Activated CD4-positive, alpha-beta T cell treated with anti-CD3 and anti-CD28 coated beads, Interleukin-2, amount 50 U/mL, for 4 hours (primary cell): ENCODE results near the gene SDF4.
A peak's percentile ranks its signal among the peaks of the same experiment; 100 is the strongest.

ENCODE experiments used
- DNase-seq, 2 experiments: peaks; one replicate each; pipeline ENCODE4 v3.0.0-alpha.2; 2020

SDF4 gene

DNA sequence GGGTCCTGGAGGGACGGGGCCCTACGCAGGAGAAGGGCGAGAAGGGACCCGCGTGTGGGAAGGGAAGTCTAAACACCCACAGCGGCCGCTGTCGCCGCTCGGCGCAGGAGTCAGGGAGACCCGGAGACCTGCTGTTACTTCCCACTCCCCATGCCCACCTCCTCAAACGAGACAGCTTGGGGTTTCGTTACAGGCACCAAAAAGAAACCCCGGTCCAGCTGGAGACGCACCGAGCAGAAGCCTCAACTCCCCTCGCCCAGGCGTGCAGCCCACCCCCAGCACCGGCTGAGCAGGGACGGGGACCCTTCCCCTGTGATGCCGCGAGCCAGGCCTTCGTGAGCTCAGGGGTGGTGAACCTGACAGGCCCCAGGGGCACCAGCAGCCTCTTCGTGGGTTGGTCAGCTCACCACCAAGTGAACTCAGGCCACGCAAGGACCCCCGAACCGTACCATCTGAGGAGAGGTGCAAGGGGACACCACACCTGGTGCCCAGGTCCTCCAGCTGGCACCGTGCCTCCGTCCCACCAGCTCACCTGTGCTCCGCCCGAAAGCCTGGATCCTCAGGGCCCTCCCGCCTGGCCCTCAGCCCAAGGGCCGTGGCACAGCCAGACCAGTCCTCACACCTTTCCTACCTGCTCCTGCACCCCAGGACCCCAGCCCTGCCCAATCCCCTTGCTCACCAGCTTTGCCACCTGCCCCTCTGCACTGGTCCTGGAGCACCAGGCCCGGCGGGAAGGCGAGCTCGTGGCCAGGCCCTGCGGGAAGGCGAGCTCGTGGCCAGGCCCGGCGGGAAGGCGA, 5.0 kb downstream of the SDF4 start:
- DNase-seq = no peak

DNA sequence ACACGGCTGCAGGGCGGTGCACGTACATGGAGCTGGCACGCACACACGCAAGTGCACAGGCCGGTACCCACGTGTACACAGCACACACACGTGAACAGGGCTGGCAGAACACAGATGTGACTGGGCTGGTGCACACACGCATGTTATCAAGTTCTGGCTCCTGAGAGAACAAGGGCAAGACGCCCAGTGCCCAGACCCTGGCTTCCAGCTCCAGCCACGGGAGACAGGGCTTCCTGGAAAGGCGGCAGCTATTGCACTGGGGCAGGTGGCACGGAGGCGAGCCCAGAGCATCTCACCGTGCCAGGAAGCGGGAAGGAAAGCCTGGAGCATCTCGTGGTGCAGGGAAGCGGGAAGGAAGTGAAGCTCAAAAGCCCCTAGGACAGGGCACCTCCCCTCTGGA, 5.9 kb downstream of the SDF4 start:
- DNase-seq = no peak

DNA sequence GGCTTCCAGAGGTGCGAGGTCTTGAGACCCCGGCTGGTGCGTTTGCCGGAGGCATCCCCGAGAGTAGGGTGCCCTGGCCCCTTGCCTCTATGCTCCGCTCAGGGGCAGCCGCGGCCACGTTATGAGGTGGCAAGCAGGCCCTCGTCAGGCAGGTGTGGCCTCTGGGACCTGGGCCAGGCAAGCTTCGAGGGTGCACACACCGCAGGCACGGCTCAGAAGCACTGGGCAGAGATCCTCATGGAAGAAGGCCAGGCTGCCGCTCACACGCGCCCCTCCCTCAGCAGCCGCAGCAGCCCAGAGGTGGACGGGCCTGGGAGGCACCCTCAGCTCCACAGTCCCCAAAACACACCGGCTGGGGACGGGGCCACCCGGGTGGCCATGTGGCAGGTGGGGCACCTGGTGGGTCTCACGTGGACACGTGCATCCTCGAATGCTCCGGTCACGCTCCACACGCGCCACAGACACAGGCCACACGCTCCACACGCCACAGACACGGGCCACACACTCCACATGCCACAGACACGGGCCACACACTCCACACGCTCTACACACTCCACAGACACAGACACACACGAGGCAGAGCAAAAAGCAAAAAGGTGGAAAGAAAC, 6.5 kb downstream of the SDF4 start:
- DNase-seq = no peak

DNA sequence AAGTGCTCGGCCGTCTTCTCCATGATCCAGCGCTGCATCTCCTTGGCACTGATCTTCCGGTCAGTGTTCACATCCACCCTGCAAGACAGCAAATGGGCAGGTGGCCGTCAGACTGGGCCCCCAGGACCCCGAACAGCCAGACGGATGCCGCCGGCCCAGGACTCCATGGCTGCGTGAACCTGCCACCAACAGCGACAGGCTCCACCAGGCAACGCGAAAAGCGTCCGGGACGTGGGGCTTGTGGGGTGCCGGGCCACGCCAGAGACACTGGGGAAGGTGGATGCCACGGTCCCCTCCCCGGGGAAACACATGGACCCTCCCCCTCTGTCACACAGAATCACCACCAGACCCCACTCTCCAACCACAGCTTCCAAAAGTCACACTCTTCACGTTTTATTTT, 7.9 kb downstream of the SDF4 start:
- DNase-seq = no peak

DNA sequence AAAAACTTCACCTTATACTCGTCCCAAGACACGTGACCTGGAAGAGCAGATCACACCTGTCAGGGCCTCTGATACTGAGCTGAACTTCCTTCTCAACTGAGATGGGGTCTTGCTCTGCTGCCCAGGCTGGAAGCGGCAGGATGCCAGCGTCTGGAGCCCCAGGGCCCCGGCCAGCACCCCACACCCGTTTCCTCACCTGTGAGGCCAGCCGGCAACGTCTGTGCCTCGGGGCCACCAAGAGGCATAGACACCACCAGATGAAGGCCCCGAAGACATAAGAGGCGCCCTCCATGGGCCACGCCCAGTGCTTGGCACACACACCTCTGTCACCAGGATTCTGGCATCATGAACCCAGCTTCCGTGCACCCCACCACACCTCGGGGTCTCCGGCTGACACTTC, 8.5 kb downstream of the SDF4 start:
- no peak for DNase-seq

DNA sequence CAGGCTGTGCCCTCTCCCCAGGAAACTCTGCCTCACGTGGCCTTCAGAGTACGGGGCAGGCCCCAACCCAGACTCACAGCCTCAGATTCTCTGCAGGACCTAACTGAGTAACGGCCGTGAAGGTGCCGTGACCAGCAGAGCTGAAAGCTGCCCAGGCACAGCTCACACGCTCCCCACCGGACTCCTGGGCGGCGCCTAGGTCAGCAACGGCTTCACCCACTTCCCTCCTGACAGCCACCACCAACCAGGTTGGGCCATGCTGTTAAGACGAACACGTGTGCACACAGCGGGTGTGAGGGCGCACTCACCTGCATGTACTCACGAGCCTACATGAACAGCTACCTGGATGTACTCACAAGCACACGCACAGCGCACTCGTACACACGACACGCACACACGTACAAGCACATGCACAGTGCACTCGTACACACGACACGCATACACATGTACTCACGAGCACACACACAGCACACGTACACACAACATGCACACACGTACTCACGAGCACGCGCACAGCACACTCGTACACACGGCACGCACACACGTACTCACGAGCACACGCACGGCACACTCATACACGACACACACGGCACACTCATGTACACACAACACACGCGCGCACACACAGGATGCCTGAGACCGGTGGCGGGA, 9.1 kb downstream of the SDF4 start:
- DNase-seq = no peak

DNA sequence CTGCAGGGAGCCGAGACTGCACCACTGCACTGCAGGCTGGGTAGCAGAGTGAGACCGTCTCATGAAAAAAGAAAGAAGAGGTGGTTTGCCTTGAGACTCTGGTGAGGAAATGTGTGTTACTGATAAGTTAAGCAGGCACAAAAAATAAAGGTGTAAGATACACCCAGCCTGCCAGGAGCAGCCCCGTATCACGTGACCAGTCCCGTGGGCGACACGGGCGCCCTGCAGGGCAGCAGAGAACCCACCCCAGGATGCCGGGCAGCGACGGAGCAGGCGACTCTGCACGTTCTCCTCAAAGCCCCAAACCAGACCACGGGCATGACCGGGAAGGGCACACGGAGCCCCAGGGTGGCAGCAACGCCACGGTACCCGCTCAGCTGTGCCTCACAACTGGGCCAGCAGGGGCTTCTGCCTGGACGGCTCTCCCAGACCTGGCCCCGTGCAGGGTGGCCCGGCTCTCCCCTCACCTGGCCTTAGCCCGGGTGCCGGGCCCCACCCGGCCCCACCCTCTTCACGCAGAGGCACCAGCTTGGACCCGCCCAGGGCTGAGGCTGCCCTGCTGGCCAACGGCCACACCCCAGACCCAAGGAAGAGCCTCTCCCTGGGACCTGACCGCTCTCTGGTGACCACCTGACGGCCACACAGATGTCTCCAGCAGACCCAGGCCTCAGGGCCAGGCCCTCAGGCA, 9.8 kb downstream of the SDF4 start:
- no peak for DNase-seq

DNA sequence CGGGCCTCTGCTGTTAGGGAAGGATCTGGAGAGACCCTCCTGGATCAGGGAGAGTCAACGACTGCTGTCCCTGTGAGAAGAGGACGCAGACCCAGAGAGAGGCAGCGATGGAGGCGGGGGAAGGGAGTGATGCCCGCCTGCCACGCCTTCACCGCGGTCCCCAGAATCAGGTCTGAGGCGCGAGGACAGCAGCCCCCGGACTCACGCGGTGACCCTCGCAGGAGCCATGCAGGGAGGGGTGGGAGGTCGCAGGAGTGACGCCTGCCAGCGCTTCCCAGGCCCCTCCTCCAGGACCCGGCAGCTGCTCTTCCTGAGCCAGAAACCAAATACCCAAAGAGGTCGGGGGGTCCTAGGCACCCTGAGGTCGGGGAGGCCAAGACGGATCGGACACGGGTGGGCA, 11.6 kb downstream of the SDF4 start:
- DNase-seq = no peak

DNA sequence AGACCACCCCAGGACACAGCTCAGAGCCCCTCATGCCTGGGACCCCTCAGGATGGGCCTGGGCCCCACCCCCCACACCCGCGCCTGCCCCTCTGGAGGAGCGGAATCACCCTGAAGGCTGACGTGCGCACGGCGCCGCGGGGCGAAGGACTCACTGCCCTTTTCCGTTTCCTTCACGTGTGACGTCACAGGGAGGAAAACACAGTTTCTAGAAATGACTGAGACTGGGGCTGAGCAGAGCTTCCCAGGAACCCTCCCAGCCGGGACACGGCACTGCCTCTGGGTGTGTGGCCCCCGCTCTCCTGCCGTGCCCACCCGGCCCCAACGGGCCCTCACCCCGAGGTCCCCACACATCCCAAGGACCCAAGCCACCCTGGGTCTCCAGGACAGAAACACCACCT, 12.5 kb downstream of the SDF4 start:
- peak; percentile 61 to 71 for DNase-seq

DNA sequence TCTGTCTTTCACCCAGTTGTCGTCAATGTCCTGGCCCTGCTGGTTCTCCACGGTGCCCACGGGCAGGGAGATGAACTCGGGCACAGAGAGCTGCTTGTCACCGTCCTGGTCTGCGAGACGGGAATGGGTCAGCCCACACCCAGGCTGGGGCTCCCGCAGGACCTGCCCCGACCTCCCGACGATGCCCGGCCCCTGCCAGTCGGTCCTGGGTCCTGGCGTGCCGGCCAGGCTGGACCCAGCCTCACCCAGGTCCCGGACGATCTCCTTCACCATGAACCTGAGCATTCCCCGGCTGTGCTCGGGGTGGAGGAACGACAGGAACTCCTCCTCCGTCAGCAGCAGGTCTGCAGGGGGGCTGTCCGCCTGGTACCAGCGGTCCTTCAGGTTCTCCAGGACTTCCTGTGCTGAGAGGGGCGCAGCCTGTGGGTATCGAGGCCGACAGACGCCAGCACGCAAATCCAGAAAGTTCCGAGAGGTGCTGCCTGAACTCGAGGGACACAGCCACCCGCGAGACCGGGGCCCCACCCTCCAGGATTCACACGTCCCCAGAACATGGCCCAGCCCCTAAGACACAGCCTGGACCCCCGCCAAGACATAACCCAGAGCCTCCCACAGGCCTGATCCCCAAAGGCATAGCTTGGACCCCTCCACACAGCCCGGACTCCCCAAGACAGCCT, 13.1 kb downstream of the SDF4 start:
- DNase-seq = no peak

DNA sequence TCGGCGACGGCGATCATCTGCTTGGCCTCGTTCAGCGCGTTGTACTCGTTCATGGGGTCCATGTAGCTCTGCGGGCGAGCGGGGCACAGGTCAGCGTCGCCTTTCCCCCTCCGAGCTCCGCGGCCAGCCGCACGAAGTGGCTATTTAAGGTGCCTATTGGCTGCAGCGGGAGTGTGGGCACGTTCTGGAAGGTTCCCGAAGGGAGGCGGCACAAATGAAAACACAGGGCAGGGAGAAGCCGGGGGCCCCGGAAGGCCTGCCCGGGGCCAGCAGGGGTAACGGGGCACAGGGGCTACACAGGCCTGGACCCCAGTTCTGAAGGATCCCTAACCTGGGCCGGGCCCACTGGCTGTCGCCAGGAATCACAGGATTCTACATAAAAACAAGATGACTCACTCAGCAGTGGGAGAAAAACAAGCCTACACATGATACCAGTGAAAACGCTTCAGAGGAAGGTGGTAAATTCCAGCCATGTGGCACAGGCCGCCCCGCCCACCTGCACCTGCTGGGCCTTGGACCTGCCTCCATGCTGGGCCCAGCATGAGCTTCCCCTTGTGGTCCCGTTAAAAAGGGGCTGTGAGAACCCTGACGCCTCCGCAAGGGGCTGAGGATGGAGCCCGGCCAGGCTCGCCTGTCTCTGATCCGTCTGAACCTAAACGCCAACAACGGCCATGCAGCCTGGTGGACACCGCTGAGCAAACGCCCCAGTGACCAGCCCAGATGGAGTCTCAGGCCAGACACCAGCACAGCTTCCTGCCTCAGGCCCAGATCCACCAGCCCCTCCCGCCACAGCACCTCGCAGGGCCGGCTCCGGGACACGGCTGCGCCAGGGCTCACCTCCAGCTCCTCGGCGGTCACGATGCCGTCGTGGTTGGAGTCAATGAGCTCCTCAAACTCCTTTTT, 13.9 kb downstream of the SDF4 start:
- peak; percentile 56 to 65 for DNase-seq

DNA sequence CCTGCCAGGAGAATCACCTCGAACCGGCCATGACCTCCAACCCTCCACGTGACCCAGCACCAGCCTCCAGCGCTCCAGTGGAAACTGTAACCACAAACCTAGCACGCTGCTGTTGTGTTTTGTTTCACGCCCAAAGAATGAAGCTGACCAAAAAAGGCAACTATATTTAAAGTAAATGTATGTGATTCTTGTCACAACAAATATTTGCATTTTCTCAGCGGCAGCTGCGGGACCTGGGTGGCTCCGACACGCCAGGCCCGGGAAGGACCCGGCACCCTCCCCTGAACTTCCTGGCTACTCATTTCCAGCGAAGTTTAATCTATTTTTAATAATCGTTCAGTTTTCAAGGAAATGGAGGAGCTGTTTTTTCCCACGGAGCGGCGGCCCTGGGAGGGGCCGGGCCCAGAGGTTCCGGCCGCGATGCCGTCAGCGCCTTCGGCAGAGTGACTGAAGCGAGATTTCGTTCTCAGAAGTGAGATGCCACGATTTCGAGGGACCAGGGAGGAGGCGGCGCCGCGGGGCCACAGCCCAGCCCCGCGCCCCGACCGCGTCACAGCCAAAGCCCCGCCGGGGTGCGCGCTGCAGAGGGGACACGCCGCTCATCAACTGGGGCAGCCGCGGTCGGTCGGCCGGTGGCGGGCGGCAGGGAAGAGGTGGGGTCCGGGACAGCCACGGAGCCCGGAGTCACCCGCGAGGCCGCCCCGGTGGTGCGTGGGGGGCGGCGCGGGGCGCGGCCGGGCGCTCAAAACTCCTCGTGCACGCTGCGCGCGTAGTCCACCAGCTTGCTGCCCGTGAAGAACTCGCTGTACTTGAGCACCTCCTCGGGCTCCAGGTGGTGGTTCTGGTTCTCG, 14.8 kb downstream of the SDF4 start:
- peak; percentile 55 to 66 for DNase-seq

DNA sequence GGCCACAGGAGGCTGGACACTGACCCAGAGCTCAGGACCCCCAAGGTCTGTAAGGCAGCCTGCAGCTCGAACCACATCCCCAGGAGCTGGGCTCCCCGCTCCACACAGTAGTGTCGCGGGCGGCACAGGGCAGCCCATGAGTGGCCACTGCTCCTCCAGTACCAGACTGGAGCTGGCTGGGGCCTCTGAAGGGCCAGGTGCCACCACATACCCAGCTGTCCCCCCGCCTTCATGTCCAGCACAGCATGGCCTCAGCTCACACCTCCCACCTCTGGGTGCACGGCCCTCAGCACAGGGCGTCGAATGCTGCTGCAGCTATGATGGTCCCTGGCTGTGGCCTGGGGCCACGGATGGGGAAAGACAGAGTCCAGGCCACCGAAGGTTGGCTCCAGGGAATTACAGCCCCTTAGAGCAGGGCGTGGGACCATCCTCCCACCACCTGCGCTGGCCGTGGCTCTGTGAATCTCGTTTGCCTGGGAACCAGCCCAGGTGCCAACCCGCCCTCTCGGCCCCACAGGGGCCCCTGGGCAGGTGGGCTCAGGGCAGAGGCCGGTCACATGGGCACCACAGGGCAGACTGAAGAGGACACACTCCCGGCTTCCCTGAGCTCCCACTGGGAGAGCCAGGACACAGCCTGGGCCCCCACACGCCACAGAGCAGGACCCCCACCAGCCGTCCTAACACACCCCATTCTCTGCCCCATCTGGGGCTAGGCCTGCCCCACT, 15.8 kb downstream of the SDF4 start:
- DNase-seq = no peak

DNA sequence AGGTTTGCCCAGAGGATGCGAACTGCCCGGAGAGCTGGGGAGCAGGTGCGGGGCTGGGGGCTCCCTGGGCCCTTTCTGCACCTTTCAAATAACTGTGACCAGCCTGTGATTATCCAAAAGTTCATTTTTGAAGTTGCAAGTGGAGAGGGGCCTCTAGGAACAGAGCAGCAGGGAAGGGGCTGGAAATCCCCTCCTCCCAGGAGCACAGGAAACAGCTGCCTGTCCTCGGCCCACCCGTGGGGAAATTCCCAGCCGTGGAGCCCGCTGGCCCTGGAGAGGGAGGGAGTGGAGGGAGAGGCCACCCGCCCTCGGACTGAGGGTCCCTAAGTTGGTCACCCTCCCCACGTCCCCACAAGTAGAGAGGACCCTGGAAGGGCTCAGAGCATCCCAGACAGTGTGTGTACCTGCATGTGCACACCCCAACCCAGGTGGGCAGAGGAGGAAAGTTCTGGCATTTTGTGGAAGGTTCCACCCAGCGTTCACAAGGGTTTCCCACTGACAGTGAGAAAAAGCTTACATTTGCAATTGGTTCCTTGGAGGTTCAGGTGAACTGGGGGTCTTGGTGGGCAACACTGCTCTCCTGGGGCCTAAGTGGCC, 16.6 kb downstream of the SDF4 start:
- no peak for DNase-seq

DNA sequence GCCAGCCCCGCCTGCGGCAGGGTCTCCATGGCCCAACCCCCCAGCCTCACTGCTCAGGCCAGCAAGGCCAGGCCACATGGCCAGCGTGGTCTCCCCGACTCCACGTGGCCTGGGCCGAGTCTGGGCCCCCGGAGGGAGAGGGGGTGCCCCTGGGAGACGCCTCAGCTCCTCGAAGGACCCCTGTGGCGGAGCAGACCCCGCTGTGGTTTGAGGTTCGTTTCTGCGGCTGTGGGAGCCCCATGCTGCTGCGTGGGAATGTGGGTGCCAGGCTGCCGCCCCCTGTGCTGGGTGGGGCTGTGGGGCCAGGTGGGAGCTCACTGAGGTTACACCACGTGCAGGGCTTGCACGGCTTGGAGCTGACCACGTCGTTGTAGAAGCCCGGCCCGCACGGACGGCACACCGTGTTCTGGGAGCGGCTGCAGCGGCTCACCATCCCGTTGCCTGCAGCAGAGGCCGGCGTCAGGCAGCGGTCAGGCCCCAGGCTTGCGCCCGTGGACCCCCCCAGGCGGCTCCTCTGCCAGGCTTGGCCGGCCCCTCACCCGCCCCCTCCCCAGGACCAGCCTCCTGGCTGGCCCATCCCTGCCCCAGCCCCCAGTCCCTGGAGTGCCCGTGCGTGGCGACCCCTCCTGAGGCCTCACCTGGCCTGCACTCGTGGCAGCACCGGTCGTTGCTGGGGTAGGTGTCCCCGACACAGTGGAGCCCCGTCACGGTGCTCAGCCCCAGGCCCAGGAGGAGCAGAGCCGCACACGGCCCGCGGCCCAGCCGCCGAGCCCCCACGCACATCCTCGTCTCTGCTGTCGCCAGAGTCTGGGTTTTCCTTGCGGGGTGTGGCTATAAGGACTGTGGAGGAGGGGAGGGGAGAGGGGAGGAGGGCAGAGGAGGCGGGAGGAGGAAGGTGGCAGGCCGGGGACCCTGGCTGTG, 18.2 kb downstream of the SDF4 start, which contains the start of gene TNFRSF4:
TSS of gene TNFRSF4 (minus strand) at position 809 of the 921 bp plus-strand sequence. CDS start at position 783, 26 bp downstream.
- peak; percentile 62 to 72 for DNase-seq

DNA sequence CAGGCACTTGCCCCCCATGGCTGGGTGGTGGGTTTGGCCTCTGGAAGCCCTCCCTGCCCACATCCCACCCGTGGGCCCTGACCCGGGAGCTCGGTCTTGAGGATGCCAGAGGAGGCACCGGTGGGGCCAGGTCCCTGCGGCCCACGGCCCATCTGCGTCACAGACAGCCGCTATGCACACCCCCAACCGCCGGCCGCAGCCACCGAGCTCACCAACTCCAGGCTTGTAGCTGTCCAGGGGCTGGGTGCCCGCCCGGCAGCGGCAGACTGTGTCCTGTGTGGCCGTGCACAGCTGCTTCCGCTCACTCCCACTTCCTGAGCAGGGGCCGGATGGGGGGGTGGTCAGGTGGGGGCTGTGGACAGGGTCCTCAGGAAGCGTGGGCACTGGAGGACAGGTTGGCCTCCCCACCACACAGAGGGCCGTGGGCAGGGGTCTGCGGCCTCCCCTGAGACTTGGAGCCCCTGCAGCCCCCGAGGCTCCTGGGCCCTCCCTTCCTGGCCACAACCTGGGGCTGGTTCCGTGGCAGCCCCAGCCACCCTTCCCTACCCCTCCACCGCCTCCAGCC, 18.9 kb downstream of the SDF4 start:
- peak in 1 of 2 experiments; percentile 35 for DNase-seq

DNA sequence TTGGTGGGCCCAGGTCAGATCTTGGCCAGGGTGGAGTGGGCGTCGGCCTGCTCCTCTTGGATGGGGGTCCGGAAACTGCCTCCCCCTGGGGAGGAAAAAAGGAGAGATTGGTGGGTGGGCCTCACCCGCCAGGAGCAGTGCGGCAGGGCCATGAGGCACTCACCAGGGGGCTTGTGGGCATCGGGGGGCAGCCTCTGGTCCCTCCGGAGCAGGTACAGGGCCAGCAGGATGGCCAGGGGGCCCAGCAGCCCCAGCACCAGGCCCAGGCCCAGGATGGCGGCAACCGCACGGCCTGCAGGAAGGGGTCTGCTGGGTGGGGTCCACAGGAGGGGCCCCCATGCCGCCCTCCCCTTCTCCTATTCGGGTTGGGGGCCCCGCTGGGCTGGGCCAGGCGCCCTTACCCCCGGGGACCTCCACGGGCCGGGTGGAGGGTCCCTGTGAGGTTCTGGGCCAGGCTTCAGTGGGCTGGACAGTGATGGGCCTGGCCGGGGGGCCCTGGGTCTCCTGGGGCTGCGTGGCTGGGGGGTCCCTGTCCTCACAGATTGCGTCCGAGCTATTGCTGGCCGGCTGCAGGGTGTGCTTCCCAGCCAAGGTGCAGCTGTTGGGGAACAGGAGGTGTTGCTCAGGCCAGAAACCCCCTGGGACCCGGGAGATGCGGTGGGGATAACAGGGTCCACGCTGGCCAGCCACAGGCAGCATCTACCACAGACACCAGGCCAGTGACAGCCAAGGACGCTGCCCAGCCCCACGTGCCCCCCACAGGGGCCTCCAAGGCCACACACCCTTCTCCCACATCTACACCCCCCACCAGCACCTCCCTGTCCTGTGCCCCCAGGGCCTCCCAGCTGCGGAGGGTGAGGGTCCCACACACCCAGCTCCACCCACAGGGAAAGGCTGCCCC, 20.0 kb downstream of the SDF4 start:
- peak in 1 of 2 experiments; percentile 1 for DNase-seq
